PFSK-1 (cell line): ENCODE measurements around the gene LBHD2.
A peak's percentile ranks its signal among the peaks of the same experiment; 100 is the strongest.

ENCODE experiments used
- FOXP2 ChIP-seq: optimal IDR thresholded peaks from 2 replicates; pipeline ENCODE3; 2011; ENCODE audit warnings: borderline replicate concordance, control low read depth, inconsistent platforms; ENCODE audit not compliant: insufficient read depth; ENCODE audit errors: extremely low read length, extremely low read depth
- POLR2AphosphoS5 ChIP-seq: IDR thresholded peaks from 2 replicates; pipeline ENCODE4 v1.6.1; 2012; ENCODE audit warnings: low read depth, mild to moderate bottlenecking, control low read depth, low read length, moderate library complexity
- REST ChIP-seq, 2 experiments: IDR thresholded peaks; 2 replicates each; pipeline versions ENCODE4 v1.6.1 to v1.8.0; 2011 to 2012; ENCODE audit warnings: low read depth in 2 of 2, low read length in 2 of 2, control low read depth in 1 of 2, inconsistent platforms in 1 of 2, mild to moderate bottlenecking in 1 of 2, moderate library complexity in 1 of 2; ENCODE audit not compliant: insufficient read depth in 1 of 2
- SIN3A ChIP-seq: IDR thresholded peaks from 2 replicates; pipeline ENCODE4 v1.6.1; 2012; ENCODE audit warnings: mild to moderate bottlenecking, low read length, moderate library complexity, borderline replicate concordance; ENCODE audit not compliant: insufficient read depth
- TAF1 ChIP-seq: IDR thresholded peaks from 2 replicates; pipeline ENCODE4 v1.6.1; 2012; ENCODE audit warnings: low read length, control low read depth, borderline replicate concordance; ENCODE audit not compliant: insufficient read depth

Gene LBHD2

GRCh38 chr14:103057372-103058163, 26.4 kb upstream of the LBHD2 start, which contains the start of gene CDC42BPB:
Gene CDC42BPB (minus strand): TSS chr14:103057549. CDS start chr14:103057173, 376 bp downstream.
- no peak for TF ChIP-seq TAF1
- peak; percentile 31 for TF ChIP-seq FOXP2

- TF ChIP-seq FOXP2, result no peak
- TF ChIP-seq TAF1, result no peak
- no peak for TF ChIP-seq POLR2AphosphoS5
- no peak for TF ChIP-seq REST (IDR thresholded peaks at IDR 0.05; ENCODE audit: insufficient read depth in 1 of 2, low read depth in 2 of 2, low read length in 2 of 2)
- TF ChIP-seq SIN3A, result no peak
Observed at GRCh38 chr14:103058164-103059055, 25.6 kb upstream of the LBHD2 start.

DNA sequence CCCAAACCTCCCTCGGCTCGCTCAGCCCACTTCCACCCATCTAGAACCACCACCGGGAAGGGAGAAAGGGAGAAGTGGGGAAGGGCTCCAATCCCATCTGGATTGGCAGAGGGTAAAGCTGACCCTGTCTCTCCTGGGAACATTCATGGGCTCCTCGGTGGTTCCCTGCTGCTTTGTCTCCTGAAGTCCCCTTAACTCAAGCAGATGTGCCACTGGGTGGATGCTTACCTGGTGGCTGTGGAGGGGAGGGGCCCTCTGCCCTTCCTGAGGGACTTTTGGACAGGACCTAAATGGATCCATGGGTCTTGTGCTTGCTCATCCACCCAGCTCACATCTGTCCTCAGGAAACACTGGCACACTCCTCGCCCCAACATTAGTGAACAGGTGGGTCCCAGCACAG, 24.5 kb upstream of the LBHD2 start:
- no peak for TF ChIP-seq TAF1

GRCh38 chr14:103061482-103061976, 22.5 kb upstream of the LBHD2 start:
- TF ChIP-seq POLR2AphosphoS5, result no peak
- TF ChIP-seq REST (IDR thresholded peaks at IDR 0.05; ENCODE audit: insufficient read depth in 1 of 2, low read depth in 2 of 2, low read length in 2 of 2), result no peak
- no peak for TF ChIP-seq FOXP2
- no peak for TF ChIP-seq TAF1
- no peak for TF ChIP-seq SIN3A

DNA sequence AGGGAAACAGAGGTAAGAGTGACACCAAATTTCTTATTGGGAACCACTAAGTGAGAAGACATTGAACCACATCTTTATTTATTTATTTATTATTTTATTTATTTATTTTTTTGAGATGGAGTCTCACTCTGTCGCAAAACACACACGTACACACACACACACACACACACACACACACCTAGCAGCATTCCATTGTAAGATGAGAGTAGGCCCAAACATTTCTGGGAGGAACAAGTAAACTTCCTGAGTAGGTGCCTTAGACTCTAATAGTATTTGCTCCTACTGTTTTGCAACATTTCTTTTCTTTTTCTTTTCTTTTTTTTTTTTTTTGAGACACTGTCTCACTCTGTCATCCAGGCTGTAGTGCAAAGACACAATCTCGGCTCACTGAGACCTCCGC, 19.6 kb upstream of the LBHD2 start:
- no peak for TF ChIP-seq POLR2AphosphoS5
- TF ChIP-seq FOXP2, result no peak
- TF ChIP-seq REST (IDR thresholded peaks at IDR 0.05; ENCODE audit: insufficient read depth in 1 of 2, low read depth in 2 of 2, low read length in 2 of 2), result no peak
- no peak for TF ChIP-seq SIN3A
- no peak for TF ChIP-seq TAF1

DNA sequence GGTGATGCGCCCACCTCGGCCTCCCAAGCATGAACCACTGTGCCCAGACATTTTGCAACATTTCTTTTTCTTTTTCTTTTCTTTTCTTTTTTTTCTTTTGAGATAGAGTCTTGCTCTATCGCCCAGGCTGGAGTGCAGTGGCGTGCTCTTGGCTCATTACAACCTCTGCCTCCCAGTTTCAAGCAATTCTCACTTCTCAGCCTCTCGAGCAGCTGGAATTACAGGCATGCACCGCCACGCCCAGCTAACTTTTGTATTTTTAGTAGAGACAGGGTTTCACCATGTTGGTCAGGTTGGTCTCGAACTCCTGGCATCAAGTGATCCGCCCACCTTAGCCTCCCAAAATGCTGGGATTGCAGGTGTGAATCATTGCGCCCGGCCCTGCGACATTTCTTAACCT, 19.0 kb upstream of the LBHD2 start:
- no peak for TF ChIP-seq POLR2AphosphoS5
- no peak for TF ChIP-seq FOXP2
- no peak for TF ChIP-seq SIN3A
- TF ChIP-seq TAF1, result no peak
- no peak for TF ChIP-seq REST (IDR thresholded peaks at IDR 0.05; ENCODE audit: insufficient read depth in 1 of 2, low read depth in 2 of 2, low read length in 2 of 2)
